Right ventricle myocardium superior (tissue), 1 donor: ENCODE data around the gene LOXL3. TPM values are rescaled to one million over a fixed set of nuclear protein-coding genes. Genes with fewer than 3 reads are reported as not detected.
A peak's percentile ranks its signal among the peaks of the same experiment; 100 is the strongest.

Experiments
- ATAC-seq: fragments of 200-7000 bp; cut with Tn5 transposase; one replicate; pipeline ENCODE4 v1.9.1; 2020; ENCODE audit warnings: mild to moderate bottlenecking; ENCODE audit not compliant: poor library complexity
- DNase-seq: peaks from one replicate; pipeline ENCODE4 v3.0.0-alpha.2; 2020
- intact Hi-C: fragments of 100-400 bp; cut with DNase I; formaldehyde crosslinking; loops from one replicate; pipeline ENCODE4 v1.11.2; 2022
- total RNA-seq: library from RNA; stranded (reverse); fragmentation: NEBNext Ultra II Directional; extraction: Animal tissue kit (Norgen Biotek cat#: 25700); gene quantifications from one replicate; pipeline ENCODE4 v1.2.1, GENCODE V29; 2021
- donor health status: DM: no; HTN: yes; CAD: no; lungs with severe emphysema.

The LOXL3 gene
- total RNA-seq, 1 donor from 2014 or later: 3.6 TPM

GRCh38 chr2:74554820-74555531 lies 1.2 kb upstream of the LOXL3 start:
- ATAC-seq: peak; percentile 45
- peak; percentile 73 for DNase-seq
- intact Hi-C loops: no loop called here

- DNase-seq: no peak
- ATAC-seq: no peak
- intact Hi-C loops: no loop called here
Observed at GRCh38 chr2:74552914-74553811, 579 bp downstream of the LOXL3 start.

GRCh38 chr2:74551942-74552913 lies 1.5 kb downstream of the LOXL3 start:
- no peak for DNase-seq
- intact Hi-C loops: no loop called here
- no peak for ATAC-seq

- DNase-seq (no peak), ATAC-seq (no peak)
- intact Hi-C loops: no loop called here
Observed at GRCh38 chr2:74551530-74551929, 2.2 kb downstream of the LOXL3 start.

GRCh38 chr2:74550231-74550630 lies 3.5 kb downstream of the LOXL3 start:
- intact Hi-C loops: no loop called here
- DNase-seq (no peak), ATAC-seq (no peak)

- ATAC-seq: peak; percentile 90
- intact Hi-C loops: no loop called here
- peak; percentile 87 for DNase-seq
Observed at GRCh38 chr2:74548900-74549826, 4.6 kb downstream of the LOXL3 start.

GRCh38 chr2:74548285-74548899 lies 5.3 kb downstream of the LOXL3 start:
- intact Hi-C loops: no loop called here
- DNase-seq (no peak), ATAC-seq (no peak)

- ATAC-seq: no peak
- intact Hi-C loops: no loop called here
- no peak for DNase-seq
Observed at GRCh38 chr2:74546004-74546403, 7.7 kb downstream of the LOXL3 start.

GRCh38 chr2:74544634-74545033 lies 9.1 kb downstream of the LOXL3 start:
- no peak for ATAC-seq
- intact Hi-C loops: no loop called here

GRCh38 chr2:74542978-74543377 lies 10.8 kb downstream of the LOXL3 start:
- no peak for DNase-seq
- intact Hi-C loops: no loop called here

More at GRCh38 chr2:74544634-74545033, 9.1 kb downstream of the LOXL3 start:
- no peak for DNase-seq

GRCh38 chr2:74540291-74540690 lies 13.5 kb downstream of the LOXL3 start:
- DNase-seq (peak; percentile 83), ATAC-seq (peak; percentile 72)
- intact Hi-C loops: no loop called here

More at GRCh38 chr2:74542978-74543377, 10.8 kb downstream of the LOXL3 start:
- no peak for ATAC-seq

GRCh38 chr2:74538881-74539339 lies 14.8 kb downstream of the LOXL3 start:
- no peak for DNase-seq
- intact Hi-C loops: no loop called here
- no peak for ATAC-seq

- ATAC-seq (no peak), DNase-seq (no peak)
- intact Hi-C loops: no loop called here
Observed at GRCh38 chr2:74537140-74537539, 16.6 kb downstream of the LOXL3 start.

GRCh38 chr2:74536166-74536950 lies 17.4 kb downstream of the LOXL3 start:
- DNase-seq (no peak), ATAC-seq (no peak)
- intact Hi-C loops: no loop called here

- intact Hi-C loops: no loop called here
- ATAC-seq: no peak
- DNase-seq: no peak
Observed at GRCh38 chr2:74535440-74535965, 18.2 kb downstream of the LOXL3 start.

GRCh38 chr2:74534411-74534810 lies 19.3 kb downstream of the LOXL3 start:
- ATAC-seq: no peak
- DNase-seq: no peak
- intact Hi-C loops: no loop called here
